Omental fat pad (tissue), 4 donors: ENCODE data around the gene GFOD2. TPM values are rescaled to one million over a fixed set of nuclear protein-coding genes. Genes with fewer than 3 reads are reported as not detected.

ENCODE experiments used
- ATAC-seq: fragments of 150-250 bp; one replicate; pipeline ENCODE4 v1.9.1; 2016; ENCODE audit warnings: mild to moderate bottlenecking, moderate library complexity; ENCODE audit not compliant: low FRiP score
- DNase-seq: peaks from one replicate; pipeline ENCODE4 v3.0.0-alpha.2; 2019; ENCODE audit warnings: low spot score
- total RNA-seq, 4 donors: library from RNA; depleted of rRNA; stranded (reverse); fragments of >200 nt; gene quantifications; one replicate each; pipeline ENCODE4 v1.1.0, GENCODE V29; 2016
- TF ChIP-seq, protein P1 (sequence below), 3 donors: fragments of 450-650 bp; IDR thresholded peaks; one replicate each; pipeline ENCODE4 v1.5.1; 2016 to 2017; ENCODE audit warnings: antibody characterized with exemption in 3 of 3, mild to moderate bottlenecking in 3 of 3, moderate library complexity in 2 of 3

Gene GFOD2
- total RNA-seq, 4 donors from 2014 or later = 10.9 to 25.2 (median 20.1) TPM

DNA sequence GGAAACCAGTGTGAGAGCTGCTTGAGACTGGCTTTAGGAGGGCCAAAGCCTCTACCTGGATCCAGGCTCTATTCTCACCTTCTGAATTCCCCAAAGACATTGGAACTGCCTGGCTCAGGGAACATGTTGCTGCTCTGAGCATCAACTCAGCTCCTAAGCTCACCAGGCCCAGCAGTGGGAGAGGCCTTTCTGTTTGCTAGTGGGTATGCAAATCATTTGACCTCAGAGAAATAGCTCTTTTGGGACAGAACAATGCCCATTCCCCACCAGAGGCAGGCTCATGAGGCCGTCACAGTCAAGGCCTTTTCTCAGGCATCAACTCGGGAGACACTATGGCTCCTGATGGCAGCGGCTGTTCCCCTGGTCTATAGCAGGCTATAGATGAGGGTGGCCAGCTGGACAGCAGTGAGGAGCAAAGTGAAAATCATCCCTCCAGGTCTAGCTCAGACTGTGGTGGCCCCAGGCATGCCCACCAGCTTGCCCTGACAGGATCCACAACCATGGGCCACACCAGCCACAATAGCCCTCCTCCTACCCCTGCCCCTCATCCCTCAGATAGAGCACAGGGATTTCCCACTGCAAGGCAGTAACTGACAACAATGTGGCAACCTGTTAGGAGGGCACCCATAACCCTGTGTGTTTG is 30.4 kb upstream of the GFOD2 start:
- DNase-seq (no peak), ATAC-seq (no peak)
- TF ChIP-seq, protein P1, sequence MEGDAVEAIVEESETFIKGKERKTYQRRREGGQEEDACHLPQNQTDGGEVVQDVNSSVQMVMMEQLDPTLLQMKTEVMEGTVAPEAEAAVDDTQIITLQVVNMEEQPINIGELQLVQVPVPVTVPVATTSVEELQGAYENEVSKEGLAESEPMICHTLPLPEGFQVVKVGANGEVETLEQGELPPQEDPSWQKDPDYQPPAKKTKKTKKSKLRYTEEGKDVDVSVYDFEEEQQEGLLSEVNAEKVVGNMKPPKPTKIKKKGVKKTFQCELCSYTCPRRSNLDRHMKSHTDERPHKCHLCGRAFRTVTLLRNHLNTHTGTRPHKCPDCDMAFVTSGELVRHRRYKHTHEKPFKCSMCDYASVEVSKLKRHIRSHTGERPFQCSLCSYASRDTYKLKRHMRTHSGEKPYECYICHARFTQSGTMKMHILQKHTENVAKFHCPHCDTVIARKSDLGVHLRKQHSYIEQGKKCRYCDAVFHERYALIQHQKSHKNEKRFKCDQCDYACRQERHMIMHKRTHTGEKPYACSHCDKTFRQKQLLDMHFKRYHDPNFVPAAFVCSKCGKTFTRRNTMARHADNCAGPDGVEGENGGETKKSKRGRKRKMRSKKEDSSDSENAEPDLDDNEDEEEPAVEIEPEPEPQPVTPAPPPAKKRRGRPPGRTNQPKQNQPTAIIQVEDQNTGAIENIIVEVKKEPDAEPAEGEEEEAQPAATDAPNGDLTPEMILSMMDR (IDR thresholded peaks at IDR 0.05) = no peak

DNA sequence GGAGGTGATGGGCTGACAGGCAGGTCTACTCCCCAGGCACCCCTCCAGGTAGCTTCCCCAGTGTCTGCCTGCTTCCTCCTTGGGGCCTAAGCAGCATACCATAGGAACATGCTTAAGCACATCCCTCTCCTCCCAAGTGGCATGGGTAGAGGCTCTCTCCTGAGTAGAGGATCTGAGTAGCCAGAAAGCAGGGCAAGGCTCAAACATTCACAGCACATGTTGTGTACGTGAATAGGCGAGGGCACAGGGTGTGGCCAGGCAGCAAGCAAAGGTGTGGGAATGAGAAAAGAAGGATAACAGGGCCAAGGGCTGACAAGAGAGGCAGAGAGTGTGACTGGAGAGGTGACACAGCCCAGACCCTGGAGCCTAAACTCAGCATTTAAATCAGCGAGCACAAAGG is 29.7 kb upstream of the GFOD2 start:
- ATAC-seq (no peak), DNase-seq (no peak)
- TF ChIP-seq, protein P1 (IDR thresholded peaks at IDR 0.05) = no peak

DNA sequence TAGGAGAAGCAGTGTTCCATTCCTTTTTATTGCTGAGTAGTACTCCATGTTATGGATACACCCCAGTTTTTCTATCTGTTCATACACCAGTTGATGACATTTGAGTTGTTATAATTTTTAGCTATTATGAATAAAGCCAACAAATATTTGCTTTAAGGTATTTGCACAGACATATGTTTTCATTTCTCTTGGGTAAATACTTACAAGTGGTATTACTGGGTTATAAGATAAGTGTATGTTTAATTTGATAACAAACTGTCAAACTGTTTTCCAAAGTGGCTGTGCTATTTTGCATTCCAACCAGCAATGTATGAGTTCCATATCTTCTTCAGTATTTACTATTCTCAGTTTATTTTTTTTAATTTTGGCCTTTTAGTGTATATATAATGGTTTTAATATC is 27.7 kb upstream of the GFOD2 start:
- TF ChIP-seq, protein P1 (IDR thresholded peaks at IDR 0.05) = no peak
- no peak for ATAC-seq
- DNase-seq = no peak

DNA sequence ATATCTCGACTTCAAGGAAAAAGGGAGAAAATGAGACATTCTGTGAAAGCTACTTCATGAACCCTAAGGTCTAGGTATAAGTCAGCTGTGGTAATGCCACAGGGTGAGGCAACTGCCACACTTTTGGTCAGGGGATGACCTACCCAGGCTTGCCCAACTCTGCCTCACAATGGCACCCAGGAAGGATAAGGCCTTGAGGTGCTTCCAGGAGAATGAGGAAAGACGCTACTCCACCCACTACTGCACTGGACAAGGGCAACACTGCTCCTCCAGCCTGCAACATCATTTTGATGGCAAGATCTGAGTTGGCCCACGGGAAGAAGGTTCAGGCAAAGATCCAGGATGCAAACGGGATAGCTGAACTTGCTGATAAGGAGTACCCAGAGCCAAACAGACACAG is 22.0 kb upstream of the GFOD2 start:
- ATAC-seq (no peak), DNase-seq (no peak)
- TF ChIP-seq, protein P1 (IDR thresholded peaks at IDR 0.05) = no peak

DNA sequence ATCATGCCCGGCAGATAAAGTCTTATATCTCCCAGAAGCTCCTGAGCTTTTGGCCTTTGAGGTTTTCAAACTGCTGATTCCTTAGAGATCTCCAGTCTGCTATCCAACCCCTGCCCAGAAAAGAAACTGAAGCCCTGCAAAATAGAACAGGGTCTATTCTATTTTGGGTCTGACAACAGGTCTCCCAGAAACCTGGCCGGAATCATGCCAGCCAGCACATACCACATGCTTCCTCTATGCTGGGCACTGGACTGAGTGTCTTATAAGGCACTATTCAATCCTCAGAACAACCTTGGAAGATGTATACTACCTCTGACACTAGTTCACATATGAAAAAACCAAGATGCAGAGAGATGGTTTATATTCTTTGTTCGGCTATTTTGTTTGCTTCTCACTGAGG is 21.3 kb upstream of the GFOD2 start:
- ATAC-seq (no peak), DNase-seq (no peak)
- TF ChIP-seq, protein P1 (IDR thresholded peaks at IDR 0.05) = no peak

DNA sequence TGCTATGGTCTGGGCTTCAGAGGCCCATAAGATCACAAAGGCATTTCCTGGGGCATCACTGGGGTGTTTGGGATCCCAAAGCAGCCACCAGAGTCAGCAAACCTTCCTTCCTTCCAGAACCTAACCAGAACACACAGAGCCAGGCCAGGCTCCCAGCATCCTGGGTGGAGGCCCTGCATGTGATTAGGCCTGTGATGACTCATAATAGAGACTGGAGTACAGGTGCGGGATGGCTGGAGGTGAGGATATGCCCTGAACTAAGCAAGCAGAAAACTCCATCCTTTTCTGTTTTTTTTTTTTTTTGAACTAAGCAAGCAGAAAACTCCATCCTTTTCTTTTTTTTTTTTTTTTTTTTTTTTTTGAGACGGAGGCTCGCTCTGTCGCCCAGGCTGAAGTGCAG is 17.7 kb upstream of the GFOD2 start:
- TF ChIP-seq, protein P1 (IDR thresholded peaks at IDR 0.05) = no peak
- no peak for DNase-seq
- no peak for ATAC-seq

DNA sequence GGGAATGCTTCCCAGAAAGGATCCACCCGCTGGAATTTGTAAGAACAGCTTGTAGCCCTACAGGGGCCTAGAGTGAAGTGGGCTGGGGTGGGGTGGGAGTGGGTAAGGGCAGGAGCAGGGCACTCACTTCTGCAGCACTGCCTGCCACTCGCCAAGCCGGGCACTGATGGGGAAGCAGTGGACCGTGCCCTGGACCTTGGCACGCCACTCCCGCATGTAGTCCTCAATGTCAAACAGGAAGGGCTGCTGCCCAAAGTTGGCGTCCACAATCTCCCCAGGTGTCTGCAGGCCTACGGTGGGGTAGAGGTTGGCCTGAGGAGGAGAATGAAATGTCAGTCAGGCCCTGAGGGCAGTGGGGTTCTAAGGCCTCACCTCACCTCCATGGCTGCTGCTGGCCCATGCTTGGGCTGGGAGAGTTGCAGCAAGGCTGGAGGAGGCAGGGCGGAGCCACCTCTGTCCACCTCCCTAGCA is 15.7 kb upstream of the GFOD2 start:
- TF ChIP-seq, protein P1 (IDR thresholded peaks at IDR 0.05) = no peak
- ATAC-seq (no peak), DNase-seq (no peak)
